Lower leg skin (tissue), 4 donors: ENCODE results near the gene PRKAR1B. TPM values are rescaled to one million over a fixed set of nuclear protein-coding genes. Genes with fewer than 3 reads are reported as not detected.

Experiments
- DNase-seq, 2 donors: peaks; one replicate each; pipeline ENCODE4 v3.0.0-alpha.2; 2019; ENCODE audit warnings: low spot score in 2 of 2
- H3K4me3 ChIP-seq: fragments of 200-600 bp; sonication (generic); 2 replicates; pipeline ENCODE4 v1.5.1; 2017; ENCODE audit warnings: mild to moderate bottlenecking, low read depth; ENCODE audit not compliant: poor library complexity, severe bottlenecking
- CTCF ChIP-seq, 3 donors: fragments of 450-650 bp; IDR thresholded peaks; one replicate each; pipeline ENCODE4 v1.5.1; 2016; ENCODE audit warnings: antibody characterized with exemption in 3 of 3, mild to moderate bottlenecking in 3 of 3, moderate library complexity in 2 of 3
- POLR2A ChIP-seq, 2 donors: fragments of 450-650 bp; IDR thresholded peaks; one replicate each; pipeline ENCODE4 v1.6.1; 2016 to 2017; ENCODE audit warnings: antibody characterized with exemption in 2 of 2, mild to moderate bottlenecking in 1 of 2, moderate library complexity in 1 of 2
- WGBS, 2 donors: methylation state at CpG; one replicate each; pipeline ENCODE4 v1.1.5; 2018; 5-methylcytosine and 5-hydroxymethylcytosine counted together
- intact Hi-C: fragments of 100-400 bp; cut with DNase I; formaldehyde crosslinking; loops from one replicate; pipeline ENCODE4 v1.15.0; 2023; ENCODE audit warnings: low total_unique reads
- total RNA-seq, 4 donors: library from RNA; depleted of rRNA; stranded (reverse); fragments of >200 nt; gene quantifications; one replicate each; pipeline ENCODE4 v1.1.0, GENCODE V29; 2016

The PRKAR1B gene
- total RNA-seq, 4 donors from 2014 or later = 7.8 to 16.9 (median 15.0) TPM

DNA sequence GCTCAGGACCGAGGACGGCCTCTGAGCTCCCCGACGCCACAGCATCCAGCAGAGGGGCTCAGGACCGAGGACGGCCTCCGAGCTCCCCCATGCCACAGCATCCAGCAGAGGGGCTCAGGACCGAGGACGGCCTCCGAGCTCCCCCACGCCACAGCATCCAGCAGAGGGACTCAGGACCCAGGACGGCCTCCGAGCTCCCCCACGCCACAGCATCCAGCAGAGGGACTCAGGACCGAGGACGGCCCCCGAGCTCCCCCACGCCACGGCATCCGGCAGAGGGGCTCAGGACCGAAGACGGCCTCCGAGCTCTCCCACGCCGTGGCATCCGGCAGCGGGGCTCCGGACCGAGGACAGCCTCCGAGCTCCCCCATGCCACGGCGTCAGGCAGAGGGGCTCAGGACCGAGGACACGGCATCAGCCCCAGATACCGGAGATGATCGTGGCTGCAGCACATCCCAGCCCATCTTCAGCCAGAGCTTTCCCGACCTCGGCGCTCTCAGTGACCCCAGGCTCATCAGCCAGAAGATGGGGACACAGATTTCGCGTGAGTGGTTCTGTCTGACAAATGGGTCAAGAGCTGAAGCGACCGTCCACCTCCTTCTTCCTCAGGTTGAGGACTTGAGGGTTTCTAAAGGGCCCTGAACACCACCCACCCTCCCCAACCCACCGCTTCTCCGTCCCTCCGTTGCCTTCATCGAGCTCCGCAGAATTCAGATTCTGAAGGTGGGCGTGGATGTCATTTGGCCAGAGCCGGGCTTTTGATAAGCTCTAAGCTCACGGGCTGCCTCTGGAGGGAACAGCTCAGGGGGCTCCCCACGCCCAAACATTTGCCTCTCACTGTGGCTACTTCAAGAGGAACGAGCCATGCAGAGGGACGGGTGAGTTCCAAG is 56.3 kb downstream of the PRKAR1B start:
- no peak for DNase-seq
- intact Hi-C loops = no loop called here
- no peak overlapping the region for H3K4me3 ChIP-seq
- 97% methylated on average over 47 of the region's 54 CpGs for WGBS, 2 donors
- TF ChIP-seq POLR2A (IDR thresholded peaks at IDR 0.05) (no peak), CTCF (IDR thresholded peaks at IDR 0.05) (no peak)

DNA sequence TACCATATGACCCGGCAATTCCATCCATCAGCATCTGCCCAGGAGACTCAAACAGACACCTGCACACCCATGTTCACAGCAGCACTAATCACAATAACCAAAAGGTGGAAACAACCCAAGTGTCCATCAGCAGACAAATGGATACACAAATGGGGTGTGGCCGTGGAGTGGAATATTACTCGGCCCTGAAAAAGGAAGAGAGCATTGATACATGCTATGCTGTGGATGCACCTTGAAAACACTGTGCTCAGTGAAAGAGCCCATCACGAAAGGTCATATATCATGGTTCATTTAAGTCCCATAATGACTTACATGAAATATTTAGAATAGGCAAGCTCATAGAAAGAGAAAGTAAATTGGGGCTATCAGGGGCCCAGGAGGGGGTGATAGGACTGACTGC is 58.1 kb downstream of the PRKAR1B start:
- DNase-seq = no peak
- TF ChIP-seq CTCF (IDR thresholded peaks at IDR 0.05) (no peak), POLR2A (IDR thresholded peaks at IDR 0.05) (no peak)
- WGBS, 2 donors = 84 to 97% methylated on average over 4 of the region's 4 CpGs
- intact Hi-C loops = no loop called here
- no peak overlapping the region for H3K4me3 ChIP-seq

DNA sequence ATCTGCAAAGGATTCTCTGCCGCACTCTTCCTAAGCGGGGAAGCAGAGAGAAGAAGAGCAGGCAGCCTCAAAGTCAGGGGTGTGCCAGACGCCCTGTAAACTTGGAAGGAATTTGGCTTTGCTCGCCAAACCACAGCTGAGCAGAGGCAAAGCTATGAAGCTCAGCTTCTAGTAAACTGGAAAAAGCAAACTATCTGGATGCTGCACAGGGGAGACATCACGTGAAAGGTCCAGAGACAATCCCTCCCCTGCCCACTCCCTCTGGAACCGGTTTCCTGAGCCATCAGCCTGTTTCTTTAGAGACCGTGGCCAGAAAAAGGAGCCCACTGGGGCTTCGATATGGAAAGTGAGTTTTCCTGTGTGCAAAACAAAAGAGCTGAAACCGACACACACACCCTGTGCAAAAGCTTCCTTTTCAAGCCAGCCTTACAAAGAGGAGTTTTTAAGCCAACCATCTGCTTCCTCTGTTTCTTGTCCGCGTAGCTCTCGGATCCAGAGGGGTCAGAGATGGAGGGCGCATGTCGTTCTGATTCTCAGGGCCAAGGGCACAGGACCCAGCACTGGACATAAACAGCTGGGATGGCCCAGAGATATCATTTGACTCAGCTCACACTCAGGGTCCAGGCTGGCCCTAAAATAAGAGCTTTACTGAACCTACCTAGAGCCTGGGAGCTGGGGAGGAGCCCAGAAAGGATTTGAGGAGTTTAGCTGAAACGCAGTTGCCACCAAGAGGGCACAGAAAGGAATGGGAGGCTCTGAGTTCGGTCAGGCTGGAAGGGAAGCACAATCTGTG is 58.7 kb downstream of the PRKAR1B start:
- 25% methylated on average over 16 of the region's 16 CpGs for WGBS, 2 donors
- no peak for TF ChIP-seq POLR2A (IDR thresholded peaks at IDR 0.05)
- TF ChIP-seq CTCF (IDR thresholded peaks at IDR 0.05) = no peak
- H3K4me3 ChIP-seq = no peak overlapping the region
- intact Hi-C loops = no loop called here
- peak in 1 of 2 donors; percentile 32 for DNase-seq

DNA sequence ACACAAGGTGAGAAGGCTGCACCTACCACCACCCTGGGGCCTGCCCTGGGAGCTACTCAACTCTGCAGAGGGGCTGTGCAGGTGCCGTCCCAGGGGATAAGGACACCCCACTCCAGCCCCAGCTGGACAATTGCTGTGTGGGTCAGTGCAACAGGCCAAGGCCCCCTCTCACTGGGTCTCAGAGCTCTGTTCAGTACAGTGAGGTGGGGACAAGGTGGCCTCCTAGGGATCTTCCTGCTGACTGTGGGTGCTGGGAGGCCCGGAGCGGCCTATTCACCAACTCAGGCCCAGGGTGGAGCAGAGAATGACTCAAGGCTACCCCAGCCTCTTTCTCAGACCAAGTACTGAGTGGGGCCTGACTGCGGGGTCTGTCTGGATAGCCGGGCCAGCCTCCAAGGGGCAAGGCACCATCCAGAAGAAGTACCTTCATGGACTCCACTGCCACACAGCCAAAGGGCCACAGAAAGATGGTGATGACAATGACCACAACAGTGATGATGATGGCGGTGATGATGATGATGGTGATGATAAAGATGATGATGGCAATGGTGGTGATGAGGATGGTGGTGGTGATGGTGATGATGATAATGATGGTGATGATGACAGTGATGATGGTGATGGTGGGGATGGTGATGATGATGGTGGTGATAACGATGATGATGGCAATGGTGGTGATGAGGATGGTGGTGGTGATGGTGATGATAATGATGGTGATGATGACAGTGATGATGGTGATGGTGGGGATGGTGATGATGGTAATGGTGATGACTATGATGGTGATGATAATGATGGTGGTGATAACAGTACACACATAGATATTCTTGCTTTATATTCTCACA is 60.4 kb downstream of the PRKAR1B start:
- WGBS, 2 donors = 97 to 98% methylated on average over 5 to 6 of the region's 7 CpGs
- DNase-seq = no peak
- TF ChIP-seq POLR2A (IDR thresholded peaks at IDR 0.05) = no peak
- no peak for TF ChIP-seq CTCF (IDR thresholded peaks at IDR 0.05)
- no peak overlapping the region for H3K4me3 ChIP-seq
- intact Hi-C loops = no loop called here

DNA sequence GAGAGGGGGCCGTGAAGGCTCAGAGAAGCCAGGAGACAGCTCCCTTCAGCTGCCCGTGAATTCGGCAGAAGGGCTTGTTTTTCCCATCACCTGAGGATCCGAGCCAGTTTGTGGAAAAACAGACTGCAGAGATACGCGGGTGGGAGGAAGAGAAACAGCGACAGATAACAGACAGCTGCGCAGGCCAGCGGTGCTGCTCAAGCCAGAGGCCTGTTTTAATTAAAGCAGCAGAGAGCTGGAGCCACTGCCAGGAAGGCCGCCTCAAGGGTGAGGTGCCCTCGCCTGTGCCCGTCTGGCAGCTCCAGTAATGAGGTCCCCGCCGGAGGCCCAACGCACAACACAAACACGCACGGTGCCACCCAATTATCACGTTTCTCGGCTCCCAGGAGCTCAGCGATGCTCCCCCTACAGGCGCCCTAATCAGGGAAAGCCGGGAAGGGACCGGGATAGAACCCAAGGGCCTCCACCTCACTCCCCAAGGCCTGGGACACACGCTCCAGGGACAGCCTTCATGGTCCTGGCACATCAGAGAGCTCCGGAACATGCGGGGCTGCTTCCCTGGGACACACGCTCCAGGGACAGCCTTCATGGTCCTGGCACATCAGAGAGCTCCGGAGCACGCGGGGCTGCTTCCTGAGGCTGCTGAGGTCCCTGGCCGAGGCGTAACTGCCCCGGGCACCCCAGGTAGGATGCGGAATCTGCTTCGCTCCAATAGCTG is 61.2 kb downstream of the PRKAR1B start:
- intact Hi-C loops = no loop called here
- no peak for DNase-seq
- WGBS, 2 donors = 52 to 56% methylated on average over 29 to 31 of the region's 35 CpGs
- TF ChIP-seq POLR2A (IDR thresholded peaks at IDR 0.05) = no peak
- TF ChIP-seq CTCF (IDR thresholded peaks at IDR 0.05) = no peak
- H3K4me3 ChIP-seq = no peak overlapping the region
